GM12878 (cell line): ENCODE results near the gene TSPYL4. TPM values are rescaled to one million over a fixed set of nuclear protein-coding genes. Genes with fewer than 3 reads are reported as not detected.

ENCODE experiments used
- ATAC-seq: fragments of 200-7000 bp; cut with Tn5 transposase; 3 replicates; pipeline ENCODE4 v1.9.1; 2020; ENCODE audit warnings: mild to moderate bottlenecking, moderate library complexity
- BruUV-seq: library from RNA; stranded (reverse); fragments of 400-500 nt; replicated peaks from 2 replicates; lab custom pipeline; 2021; lab: Mats Ljungman, UMichigan
- CTCF ChIA-PET: fragments of 300-600 bp; sonication (Branson Sonifier 250); formaldehyde crosslinking; extraction: SDS; loops from one replicate; lab custom pipeline; 2021; ENCODE audit warnings: inconsistent platforms; lab: Yijun Ruan, JAX
- POLR2A ChIA-PET: fragments of 350-600 bp; formaldehyde crosslinking; extraction: SDS; loops from one replicate; lab custom pipeline; 2021; ENCODE audit warnings: inconsistent platforms; lab: Charles Lee
- RAD21 ChIA-PET: fragments of 300-600 bp; sonication (Branson Sonifier 250); formaldehyde crosslinking; loops from one replicate; lab custom pipeline; 2023; ENCODE audit warnings: antibody characterized with exemption; ENCODE audit not compliant: unreplicated experiment; lab: Charles Lee
- SMC1A ChIA-PET: fragments of 300-600 bp; sonication (Branson Sonifier 250); formaldehyde crosslinking; loops from one replicate; lab custom pipeline; 2023; ENCODE audit not compliant: unreplicated experiment, uncharacterized antibody; lab: Charles Lee
- DNase-seq: peaks from one replicate; pipeline ENCODE4 v3.0.0-alpha.2; 2011; ENCODE audit warnings: low read depth, low spot score
- FAIRE-seq: peaks from 3 replicates; lab custom pipeline; 2011; peaks lifted over from hg19 to GRCh38; lab: Jason Lieb, UNC
- H2AFZ ChIP-seq: 2 replicates; pipeline ENCODE4 v1.6.0; 2011; ENCODE audit warnings: low read depth, low read length, control low read depth; ENCODE audit not compliant: control insufficient read depth
- H3K27ac ChIP-seq: 2 replicates; pipeline ENCODE4 v1.5.1; 2011; ENCODE audit warnings: control low read depth; ENCODE audit not compliant: control insufficient read depth, insufficient read depth
- H3K27me3 ChIP-seq, 2 experiments: replicated peaks in 1 of 2; 2 replicates each; pipeline versions ENCODE4 v1.6.0 to v1.6.1; 2011; ENCODE audit warnings: low read length in 1 of 2; ENCODE audit not compliant: control insufficient read depth in 2 of 2, insufficient read depth in 2 of 2
- H3K36me3 ChIP-seq, 2 experiments: 2 replicates each; pipeline ENCODE4 v1.5.1; 2011; ENCODE audit warnings: low read length in 1 of 2; ENCODE audit not compliant: control insufficient read depth in 2 of 2, insufficient read depth in 2 of 2
- H3K4me1 ChIP-seq: 2 replicates; pipeline ENCODE4 v1.6.1; 2011; ENCODE audit warnings: mild to moderate bottlenecking, low read length, moderate library complexity, mixed read lengths; ENCODE audit not compliant: control insufficient read depth, insufficient read depth
- H3K4me2 ChIP-seq: 2 replicates; pipeline ENCODE4 v1.6.0; 2011; ENCODE audit warnings: control low read depth; ENCODE audit not compliant: control insufficient read depth, insufficient read depth
- H3K4me3 ChIP-seq: fragments of 200-600 bp; sonication (generic); 2 replicates; pipeline ENCODE4 v1.5.1; 2016
- H3K79me2 ChIP-seq: 2 replicates; pipeline ENCODE4 v1.6.0; 2011; ENCODE audit warnings: low read length; ENCODE audit not compliant: control insufficient read depth, insufficient read depth
- H3K9ac ChIP-seq: 2 replicates; pipeline ENCODE4 v1.8.0; 2011; ENCODE audit warnings: low read length, control low read depth, mixed read lengths; ENCODE audit not compliant: control insufficient read depth, insufficient read depth
- H3K9me3 ChIP-seq: replicated peaks from 3 replicates; pipeline ENCODE4 v1.5.1; 2011; ENCODE audit warnings: mild to moderate bottlenecking, low read length; ENCODE audit not compliant: control insufficient read depth, insufficient read depth
- H4K20me1 ChIP-seq: 2 replicates; pipeline ENCODE4 v1.6.0; 2011; ENCODE audit not compliant: control insufficient read depth, insufficient read depth
- ATF3 ChIP-seq: IDR thresholded peaks from 2 replicates; pipeline ENCODE4 v1.6.1; 2011; ENCODE audit warnings: low read depth, mild to moderate bottlenecking, low read length, moderate library complexity, borderline replicate concordance; ENCODE audit errors: extremely low read depth
- BHLHE40 ChIP-seq, 2 experiments: fragments of 450-650 bp in 1 of 2; IDR thresholded peaks; 2 replicates each; pipeline ENCODE4 v1.6.1; 2011 to 2017; ENCODE audit warnings: low read depth in 2 of 2, borderline replicate concordance in 1 of 2, improper control_type of control experiment in 1 of 2, low read length in 1 of 2, mild to moderate bottlenecking in 1 of 2
- CHD2 ChIP-seq: IDR thresholded peaks from 2 replicates; pipeline ENCODE4 v1.6.1; 2011; ENCODE audit warnings: low read depth, low read length, improper control_type of control experiment, borderline replicate concordance
- FOXM1 ChIP-seq: IDR thresholded peaks from 2 replicates; pipeline ENCODE4 v1.6.1; 2012; ENCODE audit warnings: low read depth, mild to moderate bottlenecking, inconsistent platforms, low read length, moderate library complexity
- HDAC2 ChIP-seq: fragments of 200-600 bp; sonication (generic); IDR thresholded peaks from 2 replicates; pipeline ENCODE4 v1.6.1; 2017
- MTA3 ChIP-seq: IDR thresholded peaks from 2 replicates; pipeline ENCODE4 v1.6.1; 2012; ENCODE audit warnings: low read length, inconsistent platforms, borderline replicate concordance
- NR2C1 ChIP-seq: fragments of 450-650 bp; IDR thresholded peaks from 2 replicates; pipeline ENCODE4 v1.6.1; 2017; ENCODE audit warnings: antibody characterized with exemption, mild to moderate bottlenecking, moderate library complexity
- NRF1 ChIP-seq: conservative IDR thresholded peaks from 2 replicates; pipeline ENCODE4 v1.6.1; 2011; ENCODE audit warnings: mild to moderate bottlenecking, low read depth, low read length, improper control_type of control experiment
- POLR2A ChIP-seq: IDR thresholded peaks from 2 replicates; pipeline ENCODE4 v1.6.1; 2011; ENCODE audit warnings: low read depth, mild to moderate bottlenecking, low read length
- RBBP5 ChIP-seq: fragments of 200-600 bp; sonication (generic); conservative IDR thresholded peaks from 2 replicates; pipeline ENCODE4 v1.6.1; 2016
- SRF ChIP-seq, 2 experiments: IDR thresholded peaks; 2 replicates each; pipeline ENCODE4 v1.6.1; 2011; ENCODE audit warnings: low read depth in 2 of 2, low read length in 2 of 2, mild to moderate bottlenecking in 1 of 2, moderate library complexity in 1 of 2
- WRNIP1 ChIP-seq: IDR thresholded peaks from 2 replicates; pipeline ENCODE4 v1.6.1; 2011; ENCODE audit warnings: low read depth, low read length, improper control_type of control experiment, borderline replicate concordance
- ZSCAN29 ChIP-seq: fragments of 450-650 bp; IDR thresholded peaks from 2 replicates; pipeline ENCODE4 v1.6.1; 2017; ENCODE audit warnings: mild to moderate bottlenecking, moderate library complexity
- WGBS: methylation state at CpG from one replicate; pipeline ENCODE4 v1.1.6; 2016; ENCODE audit warnings: low lambda C conversion rate; ENCODE audit not compliant: insufficient replicate concordance, insufficient coverage; ENCODE audit errors: missing lambda C conversion rate; 5-methylcytosine and 5-hydroxymethylcytosine counted together
- in situ Hi-C: fragments of 300-500 bp; cut with MboI; formaldehyde crosslinking; loops from 9 replicates; pipeline ENCODE4 v1.14.3; 2018; ENCODE audit warnings: mixed read lengths
- intact Hi-C: fragments of 100-400 bp; cut with micrococcal nuclease; formaldehyde crosslinking; loops from one replicate; pipeline ENCODE4 v1.14.2; 2022; ENCODE audit not compliant: unreplicated experiment
- polyA plus RNA-seq, 11 experiments: library from polyadenylated mRNA; depleted of rRNA in 4 of 11; unstranded in 6 of 11; stranded (reverse) in 5 of 11; fragments of >200 nt; fragmentation: Nextera tagmentation in 4 of 11; fragmentation: Illumina TruSeq in 1 of 11; extraction: Ambion mirVana in 4 of 11; extraction: Trizol in 1 of 11; gene quantifications; 1 replicate in 1 of 11; 2 replicates in 10 of 11; pipeline versions ENCODE4 v1.2.1 to v1.2.3, GENCODE V29; 2011 to 2016; ENCODE audit warnings: inconsistent platforms in 2 of 11, missing spikeins in 2 of 11, low read depth in 1 of 11
- total RNA-seq, 4 experiments: library from RNA; depleted of rRNA in 3 of 4; stranded (reverse); fragments of >200 nt in 3 of 4; fragmentation: Illumina TruSeq in 1 of 4; extraction: Trizol in 1 of 4; gene quantifications; 2 replicates each; pipeline versions ENCODE4 v1.2.1 to v1.2.3, GENCODE V29; 2013 to 2021

The TSPYL4 gene
- total and polyA plus RNA-seq, 10 of the 15 experiments (the other 5 are each of a cell fraction or from before 2014, with no cell fraction given): 1.5 to 27.6 (median 20.0) TPM

- intact Hi-C loops: loop anchor here (5.0 kb wide), 2 partner anchors 295 to 390 kb away; partner anchors contain the start of genes RWDD1 and ZUP1
- H3K9me3 ChIP-seq: no peaks in the 10 kb centered on the region
- H3K4me3 ChIP-seq: peak overlapping the region; percentile 86
- no peaks in the 10 kb centered on the region for H3K4me1 ChIP-seq
- H3K79me2 ChIP-seq: peaks cover 57% of the 10 kb centered on the region
- H3K27me3 ChIP-seq: no peaks in the 10 kb centered on the region
- POLR2A ChIA-PET: interaction anchor here (0.7 to 1.3 kb wide), 3 partner anchors 14 to 293 kb away, joined by 3 to 8 read pairs (median 4); no protein-coding TSS in a partner anchor
- peaks cover 0 to 3% of the 10 kb centered on the region in 2 experiments; a peak in 1 of 4 replicates for H3K36me3 ChIP-seq
- H3K9ac ChIP-seq: peak overlapping the region; percentile 43
- H3K27ac ChIP-seq: no peak overlapping the region
- no peak for TF ChIP-seq NRF1
- no peak for TF ChIP-seq WRNIP1
- TF ChIP-seq MTA3: no peak
- TF ChIP-seq NR2C1: no peak
- no peak for TF ChIP-seq CHD2
- no peak for TF ChIP-seq ZSCAN29
- TF ChIP-seq FOXM1: no peak
- TF ChIP-seq POLR2A: no peak
- no peak for TF ChIP-seq SRF (IDR thresholded peaks at IDR 0.05; ENCODE audit: low read depth in 2 of 2, low read length in 2 of 2)
- TF ChIP-seq BHLHE40 (IDR thresholded peaks at IDR 0.05; ENCODE audit: borderline replicate concordance in 1 of 2, low read depth in 2 of 2, low read length in 1 of 2): no peak
- TF ChIP-seq HDAC2: no peak
- no peak for TF ChIP-seq ATF3
- no peak for TF ChIP-seq RBBP5
- DNase-seq (no peak), ATAC-seq (no peak), FAIRE-seq (no peak)
- RAD21 ChIA-PET: interaction anchor here (1.1 to 2.3 kb wide), 3 partner anchors 8 to 168 kb away, joined by 3 to 10 read pairs (median 3); no protein-coding TSS in a partner anchor
- SMC1A ChIA-PET: interaction anchor here (0.9 to 1.4 kb wide), 4 partner anchors 9 to 124 kb away, joined by 3 to 6 read pairs (median 4); no protein-coding TSS in a partner anchor
- in situ Hi-C loops: loop anchor here (5.0 kb wide), 1 partner anchor 255 kb away; no protein-coding TSS in a partner anchor
- H4K20me1 ChIP-seq: peaks cover 7% of the 10 kb centered on the region; the same call in 1 of the 2 replicates
- 76% methylated on average over 3 of the region's 3 CpGs for WGBS
- CTCF ChIA-PET: interaction anchor here (0.6 to 5.4 kb wide), 8 partner anchors 9 to 294 kb away, joined by 3 to 76 read pairs (median 4); partner anchors contain the start of gene RWDD1
- H3K4me2 ChIP-seq: peak overlapping the region; percentile 77
- no peak overlapping the region for H2AFZ ChIP-seq
- no TSS peak for BruUV-seq
Measured at GRCh38 chr6:116277124-116277523, 23.2 kb upstream of the TSPYL4 start.
